Pancreas (tissue), 10 donors: ENCODE measurements around the gene SLC7A8. TPM values are rescaled to one million over a fixed set of nuclear protein-coding genes. Genes with fewer than 3 reads are reported as not detected.

Source experiments
- ATAC-seq, 4 donors: fragments of 200-7000 bp; cut with Tn5 transposase; one replicate each; pipeline versions ENCODE4 v1.8.0 to v1.9.1; 2020; ENCODE audit warnings: mild to moderate bottlenecking in 4 of 4, moderate library complexity in 4 of 4
- DNase-seq, 6 donors: peaks; one replicate each; pipeline ENCODE4 v3.0.0-alpha.2; 2020
- FAIRE-seq: peaks from 2 replicates; lab custom pipeline; 2012; peaks lifted over from hg19 to GRCh38; lab: Jason Lieb, UNC
- H3K27ac ChIP-seq, 4 donors: fragments of 200-600 bp; sonication (generic); 1 replicate in 3 of 4; 2 replicates in 1 of 4; pipeline versions ENCODE4 v1.5.0 to v1.8.0; 2020
- H3K27me3 ChIP-seq, 4 donors: fragments of 200-600 bp; one replicate each; pipeline ENCODE4 v1.8.0; 2021
- H3K36me3 ChIP-seq, 3 donors: fragments of 200-600 bp; sonication (generic) in 1 of 3; one replicate each; pipeline versions ENCODE4 v1.5.0 to v1.8.0; 2020 to 2021
- H3K4me1 ChIP-seq, 3 donors: fragments of 200-600 bp; one replicate each; pipeline ENCODE4 v1.8.0; 2021
- H3K4me3 ChIP-seq, 4 donors: fragments of 200-600 bp; sonication (generic) in 2 of 4; one replicate each; pipeline versions ENCODE4 v1.5.0 to v1.8.0; 2020 to 2021
- H3K9me3 ChIP-seq, 4 donors: fragments of 200-600 bp; one replicate each; pipeline ENCODE4 v1.8.0; 2021
- CTCF ChIP-seq, 4 donors: fragments of 200-600 bp; sonication (generic) in 3 of 4; IDR thresholded peaks; one replicate each; pipeline versions ENCODE4 v1.5.0 to v1.8.0; 2021; ENCODE audit warnings: antibody characterized with exemption in 4 of 4
- WGBS, 2 donors: extraction: QIAGEN DNeasy Blood & Tissue Kit; methylation state at CpG; one replicate each; pipeline ENCODE4 v1.1.7; 2013; 5-methylcytosine and 5-hydroxymethylcytosine counted together
- intact Hi-C, 3 donors: fragments of 100-400 bp; cut with DNase I; formaldehyde crosslinking; loops; one replicate each; pipeline versions ENCODE4 v1.11.1 to v1.14.2; 2022
- polyA plus RNA-seq, 2 donors: library from polyadenylated mRNA; stranded (reverse); fragments of 200-250 nt; gene quantifications; one replicate each; pipeline ENCODE4 v1.2.3, GENCODE V29; 2013
- total RNA-seq, 6 donors: library from RNA; stranded (reverse); fragmentation: NEBNext Ultra II Directional in 4 of 6; extraction: Animal tissue kit (Norgen Biotek cat#: 25700) in 4 of 6; gene quantifications; one replicate each; pipeline versions ENCODE4 v1.2.1 to v1.2.4, GENCODE V29; 2021 to 2023
- donor health status: healthy with polysubstance abuse.
- donor health status: DM: no; HTN: no; CAD: no; lungs with moderate emphysema.
- donor health status: DM: no; HTN: no; CAD: no.
- donor health status: control.
- donor health status: control.
- donor health status: Bipolar disorder and iron deficiency.
- donor health status: DM: yes; HTN: yes; CAD: no.
- donor health status: DM: no; HTN: no; CAD: no.
- donor health status: DM: no; HTN: no; CAD: no.
- donor health status: DM: yes; HTN: yes; CAD: no.

SLC7A8 gene
- total and polyA plus RNA-seq, 8 donors: 11.5 to 70.8 (median 30.5) TPM

- WGBS, 2 donors: 1% methylated on average over 24 of the region's 24 CpGs
- no peak for TF ChIP-seq CTCF (IDR thresholded peaks at IDR 0.05)
Observed at GRCh38 chr14:23182372-23183157, 895 bp downstream of the SLC7A8 start.

GRCh38 chr14:23181946-23182345, 1.5 kb downstream of the SLC7A8 start:
- Histone ChIP-seq H3K4me1 (peaks cover 0 to 6% (median 0%) of the 10 kb centered on the region in 3 donors), H3K4me3 (peak overlapping the region in 2 of 4 donors; percentile 40 to 56), H3K27me3 (no peaks in the 10 kb centered on the region), H3K27ac (no peak overlapping the region), H3K9me3 (no peaks in the 10 kb centered on the region), H3K36me3 (no peaks in the 10 kb centered on the region)
- TF ChIP-seq CTCF (IDR thresholded peaks at IDR 0.05): no peak
- FAIRE-seq (no peak), DNase-seq (no peak), ATAC-seq (no peak)
- WGBS, 2 donors: 39 to 42% methylated on average over 4 of the region's 4 CpGs
- intact Hi-C loops: loop anchor here in 1 of 3 donors (10.0 kb wide), 1 partner anchor 57 kb away; no protein-coding TSS in a partner anchor

More at GRCh38 chr14:23182372-23183157, 895 bp downstream of the SLC7A8 start:
- peaks cover 0 to 5% (median 0%) of the 10 kb centered on the region in 3 donors for H3K4me1 ChIP-seq
- intact Hi-C loops: loop anchor here in 1 of 3 donors (10.0 kb wide), 1 partner anchor 58 kb away; no protein-coding TSS in a partner anchor
- H3K9me3 ChIP-seq: no peaks in the 10 kb centered on the region
- ATAC-seq: peak; percentile 88 to 90 (median 90)
- no peaks in the 10 kb centered on the region for H3K36me3 ChIP-seq
- H3K27ac ChIP-seq: peak overlapping the region in 2 of 4 donors; percentile 14 to 40
- no peaks in the 10 kb centered on the region for H3K27me3 ChIP-seq
- peak in 5 of 6 donors; percentile 48 to 73 (median 58) for DNase-seq
- peak overlapping the region; percentile 31 to 56 (median 44) for H3K4me3 ChIP-seq
- no peak for FAIRE-seq

GRCh38 chr14:23181453-23181852, 2.0 kb downstream of the SLC7A8 start:
- Histone ChIP-seq H3K9me3 (no peaks in the 10 kb centered on the region), H3K27me3 (no peaks in the 10 kb centered on the region), H3K4me1 (peaks cover 0 to 10% (median 0%) of the 10 kb centered on the region in 3 donors), H3K36me3 (no peaks in the 10 kb centered on the region), H3K4me3 (peak overlapping the region in 1 of 4 donors; percentile 56), H3K27ac (no peak overlapping the region)
- FAIRE-seq (no peak), ATAC-seq (no peak), DNase-seq (no peak)
- 62% methylated on average over 3 of the region's 3 CpGs for WGBS, 2 donors
- no peak for TF ChIP-seq CTCF (IDR thresholded peaks at IDR 0.05)
- intact Hi-C loops: loop anchor here in 1 of 3 donors (10.0 kb wide), 1 partner anchor 57 kb away; no protein-coding TSS in a partner anchor

- H3K27ac ChIP-seq: peak overlapping the region in 2 of 4 donors; percentile 19 to 64
- H3K4me1 ChIP-seq: peaks cover 0 to 18% (median 0%) of the 10 kb centered on the region in 3 donors
- no peak overlapping the region for H3K4me3 ChIP-seq
- peak in 1 of 6 donors; percentile 44 for DNase-seq
- 38 to 56% methylated on average over 2 of the region's 2 CpGs for WGBS, 2 donors
- H3K36me3 ChIP-seq: no peaks in the 10 kb centered on the region
- no peak for FAIRE-seq
- H3K27me3 ChIP-seq: no peaks in the 10 kb centered on the region
- no peak for TF ChIP-seq CTCF (IDR thresholded peaks at IDR 0.05)
- intact Hi-C loops: no loop called here
- peak; percentile 78 to 86 (median 80) for ATAC-seq
- no peaks in the 10 kb centered on the region for H3K9me3 ChIP-seq
Observed at GRCh38 chr14:23177181-23177580, 6.3 kb downstream of the SLC7A8 start.
